ENCODE data around the gene MYO15A.

GRCh38 chr17:18181358-18181757, 72.8 kb downstream of the MYO15A start:
- no peak for TF ChIP-seq EZH2 (IDR thresholded peaks at IDR 0.05; ENCODE audit: low read depth)
- TF ChIP-seq CTCF (conservative IDR thresholded peaks at IDR 0.05) = no peak

Data from PC-9 (cell line).